ENCODE results near the gene AKT2. TPM values are rescaled to one million over a fixed set of nuclear protein-coding genes. Genes with fewer than 3 reads are reported as not detected.

The AKT2 gene
- total RNA-seq, 4 donors from 2014 or later: 63.2 to 266 (median 138) TPM

DNA sequence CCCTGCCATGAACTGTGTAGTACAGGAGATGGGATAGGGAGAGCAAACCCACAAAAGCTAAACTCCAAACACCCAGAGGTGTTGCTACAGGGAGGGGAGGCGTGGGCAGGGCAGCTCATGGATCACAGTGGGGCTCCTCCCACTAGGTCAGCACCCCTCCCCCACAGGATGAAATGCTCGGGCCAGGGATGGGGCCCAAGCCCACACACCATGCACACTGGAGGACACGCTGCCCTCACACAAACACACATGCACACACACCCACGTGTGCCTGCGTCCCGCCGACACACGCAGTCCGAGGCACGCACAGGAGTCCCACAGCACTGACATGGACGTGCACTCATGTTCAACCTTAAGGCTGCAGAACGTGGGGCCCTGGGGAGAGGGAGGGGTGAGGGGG lies 52.7 kb downstream of the AKT2 start:
- WGBS, 2 donors (ENCODE audit: low coverage in 1 of 2): 57% methylated on average over 8 of the region's 12 CpGs; no CpG with 5 or more reads in 1 of the 2 donors
- Histone ChIP-seq H3K27me3 (peaks cover 7% of the 10 kb centered on the region), H3K4me3 (no peak overlapping the region), H3K36me3 (peaks cover 0 to 28% (median 9%) of the 10 kb centered on the region in 4 donors), H3K27ac (no peak overlapping the region), H3K4me1 (peaks cover 0 to 8% (median 5%) of the 10 kb centered on the region in 4 donors), H3K9me3 (no peaks in the 10 kb centered on the region)
- no peak for TF ChIP-seq POLR2AphosphoS5 (IDR thresholded peaks at IDR 0.05)
- DNase-seq: no peak
- in situ Hi-C loops (cut with MboI; ENCODE audit: low pct_ligation_motif_present in 1 of 4, low pct_unique_long_range_greater_than_20kb in 1 of 4, low sequenced_read_pairs in 3 of 4): no loop called here
- intact Hi-C loops (cut with DNase I; ENCODE audit: low total_unique reads): no loop called here

DNA sequence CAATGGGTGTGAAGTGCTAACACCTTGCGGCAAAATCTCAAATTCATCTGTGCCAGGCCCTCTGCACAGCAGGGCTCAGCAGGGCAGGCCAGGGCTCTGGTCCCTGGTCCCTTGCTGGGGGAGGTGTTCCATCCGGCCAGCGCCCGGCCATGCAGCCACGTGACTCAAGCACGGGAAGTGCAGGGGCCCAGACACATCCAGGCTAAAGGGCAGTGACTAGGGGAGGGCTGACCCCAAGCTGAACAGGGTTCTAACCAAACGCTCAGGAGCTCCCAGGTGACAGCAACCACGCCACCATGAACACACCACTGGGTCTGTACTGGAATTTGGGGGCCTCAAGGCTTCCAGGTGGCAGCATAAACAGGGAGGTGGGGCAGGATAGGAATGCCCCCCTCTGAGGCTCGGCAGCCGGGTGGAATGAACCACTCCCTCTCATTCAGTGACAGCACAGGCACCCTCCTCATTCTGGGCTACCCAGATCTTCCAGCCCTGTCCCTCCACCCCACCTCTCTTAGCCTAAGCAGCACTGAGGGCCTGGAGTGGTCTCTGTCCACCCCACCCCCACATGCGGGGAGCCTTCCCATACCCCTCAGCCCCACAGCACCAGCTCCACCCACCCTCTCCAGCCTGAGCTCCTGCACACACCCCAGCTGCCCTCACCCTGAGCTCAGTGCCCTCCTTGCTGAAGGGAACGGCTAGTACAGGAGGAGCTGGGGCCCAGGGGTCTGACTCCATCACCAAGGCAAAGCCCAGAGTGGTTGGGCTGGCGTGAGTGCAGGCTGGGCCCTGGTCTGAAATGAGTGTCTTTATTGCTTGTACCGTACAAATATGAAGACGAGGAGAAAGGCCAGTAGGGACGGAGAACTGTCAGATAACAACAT lies 53.4 kb downstream of the AKT2 start:
- H3K27me3 ChIP-seq: peaks cover 14% of the 10 kb centered on the region
- peak overlapping the region in 1 of 4 donors; percentile 21 for H3K27ac ChIP-seq
- H3K36me3 ChIP-seq: peaks cover 0 to 21% (median 6%) of the 10 kb centered on the region in 4 donors
- intact Hi-C loops (cut with DNase I; ENCODE audit: low total_unique reads) (no loop called here), in situ Hi-C loops (cut with MboI; ENCODE audit: low pct_ligation_motif_present in 1 of 4, low pct_unique_long_range_greater_than_20kb in 1 of 4, low sequenced_read_pairs in 3 of 4) (no loop called here)
- TF ChIP-seq, protein P1, sequence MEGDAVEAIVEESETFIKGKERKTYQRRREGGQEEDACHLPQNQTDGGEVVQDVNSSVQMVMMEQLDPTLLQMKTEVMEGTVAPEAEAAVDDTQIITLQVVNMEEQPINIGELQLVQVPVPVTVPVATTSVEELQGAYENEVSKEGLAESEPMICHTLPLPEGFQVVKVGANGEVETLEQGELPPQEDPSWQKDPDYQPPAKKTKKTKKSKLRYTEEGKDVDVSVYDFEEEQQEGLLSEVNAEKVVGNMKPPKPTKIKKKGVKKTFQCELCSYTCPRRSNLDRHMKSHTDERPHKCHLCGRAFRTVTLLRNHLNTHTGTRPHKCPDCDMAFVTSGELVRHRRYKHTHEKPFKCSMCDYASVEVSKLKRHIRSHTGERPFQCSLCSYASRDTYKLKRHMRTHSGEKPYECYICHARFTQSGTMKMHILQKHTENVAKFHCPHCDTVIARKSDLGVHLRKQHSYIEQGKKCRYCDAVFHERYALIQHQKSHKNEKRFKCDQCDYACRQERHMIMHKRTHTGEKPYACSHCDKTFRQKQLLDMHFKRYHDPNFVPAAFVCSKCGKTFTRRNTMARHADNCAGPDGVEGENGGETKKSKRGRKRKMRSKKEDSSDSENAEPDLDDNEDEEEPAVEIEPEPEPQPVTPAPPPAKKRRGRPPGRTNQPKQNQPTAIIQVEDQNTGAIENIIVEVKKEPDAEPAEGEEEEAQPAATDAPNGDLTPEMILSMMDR (IDR thresholded peaks at IDR 0.05): no peak
- TF ChIP-seq POLR2A (IDR thresholded peaks at IDR 0.05) (no peak), EP300 (IDR thresholded peaks at IDR 0.05; ENCODE audit: low read depth) (no peak), POLR2AphosphoS5 (IDR thresholded peaks at IDR 0.05) (no peak)
- DNase-seq: no peak
- H3K4me1 ChIP-seq: peaks cover 0 to 9% (median 7%) of the 10 kb centered on the region in 4 donors
- H3K4me3 ChIP-seq: no peak overlapping the region
- WGBS, 2 donors (ENCODE audit: low coverage in 1 of 2): 74 to 100% methylated on average over 1 to 13 of the region's 16 CpGs
- H3K9me3 ChIP-seq: no peaks in the 10 kb centered on the region

DNA sequence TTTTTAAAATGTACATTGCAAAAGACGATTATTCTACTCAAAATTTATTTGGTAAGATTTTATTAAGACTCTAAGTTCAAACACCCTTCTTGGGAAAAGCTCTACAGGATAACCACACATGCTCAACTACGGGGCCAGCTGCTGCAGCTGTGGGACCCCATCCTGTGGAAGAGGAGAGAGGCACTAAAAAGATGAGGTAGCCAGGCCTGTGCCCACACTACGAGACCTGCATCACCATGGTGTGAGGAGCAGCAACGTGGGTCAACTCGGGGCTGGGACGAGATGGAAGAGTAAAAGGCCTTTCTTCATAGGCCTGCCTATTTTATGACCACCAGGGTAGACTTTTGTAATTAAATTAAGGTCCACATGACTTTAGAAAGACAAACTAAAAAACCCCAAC lies 54.1 kb downstream of the AKT2 start:
- Histone ChIP-seq H3K36me3 (peaks cover 0 to 15% (median 5%) of the 10 kb centered on the region in 4 donors), H3K4me1 (peaks cover 6 to 16% (median 14%) of the 10 kb centered on the region in 4 donors), H3K4me3 (no peak overlapping the region), H3K9me3 (no peaks in the 10 kb centered on the region), H3K27me3 (peaks cover 21% of the 10 kb centered on the region), H3K27ac (no peak overlapping the region)
- in situ Hi-C loops (cut with MboI; ENCODE audit: low pct_ligation_motif_present in 1 of 4, low pct_unique_long_range_greater_than_20kb in 1 of 4, low sequenced_read_pairs in 3 of 4) (no loop called here), intact Hi-C loops (cut with DNase I; ENCODE audit: low total_unique reads) (no loop called here)
- DNase-seq: no peak
- 83 to 89% methylated on average over 5 to 6 of the region's 6 CpGs for WGBS, 2 donors (ENCODE audit: low coverage in 1 of 2)
- no peak for TF ChIP-seq POLR2A (IDR thresholded peaks at IDR 0.05)
- no peak for TF ChIP-seq POLR2AphosphoS5 (IDR thresholded peaks at IDR 0.05)
- no peak for TF ChIP-seq EP300 (IDR thresholded peaks at IDR 0.05; ENCODE audit: low read depth)
- TF ChIP-seq, protein P1 (IDR thresholded peaks at IDR 0.05): no peak

DNA sequence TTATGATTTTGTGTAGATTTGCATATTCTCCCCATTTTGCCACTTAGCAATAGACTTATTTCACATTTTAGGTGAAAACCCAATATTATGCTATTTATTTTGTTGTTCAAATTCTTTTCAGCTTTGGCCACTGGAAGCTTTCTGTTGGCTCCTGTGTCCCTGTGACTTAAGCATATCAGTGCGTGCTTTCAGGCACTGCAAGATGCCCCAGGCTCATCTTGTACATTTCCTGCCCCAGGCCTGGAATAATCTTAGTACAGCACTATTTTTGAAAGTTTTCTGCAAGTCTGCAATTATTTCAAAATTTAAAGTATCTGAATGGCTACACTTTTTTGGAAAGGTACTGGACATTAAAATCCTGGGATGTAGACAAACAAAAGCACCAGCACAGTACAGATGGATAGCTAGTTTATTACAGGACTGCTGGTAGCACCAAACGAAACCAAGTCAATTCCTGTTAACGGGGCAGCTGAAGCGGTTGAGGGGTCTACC lies 55.2 kb downstream of the AKT2 start:
- no peak for DNase-seq
- TF ChIP-seq EP300 (IDR thresholded peaks at IDR 0.05; ENCODE audit: low read depth) (no peak), POLR2AphosphoS5 (IDR thresholded peaks at IDR 0.05) (no peak), POLR2A (IDR thresholded peaks at IDR 0.05) (no peak)
- TF ChIP-seq, protein P1 (IDR thresholded peaks at IDR 0.05): no peak
- Histone ChIP-seq H3K4me1 (peaks cover 7 to 22% (median 18%) of the 10 kb centered on the region in 4 donors), H3K36me3 (peaks cover 0 to 4% (median 2%) of the 10 kb centered on the region in 4 donors), H3K27me3 (peaks cover 32% of the 10 kb centered on the region), H3K9me3 (no peaks in the 10 kb centered on the region), H3K4me3 (no peak overlapping the region), H3K27ac (no peak overlapping the region)
- in situ Hi-C loops (cut with MboI; ENCODE audit: low pct_ligation_motif_present in 1 of 4, low pct_unique_long_range_greater_than_20kb in 1 of 4, low sequenced_read_pairs in 3 of 4) (loop anchor here (5.0 to 10.0 kb wide), 3 partner anchors 85 to 95 kb away; no protein-coding TSS in a partner anchor), intact Hi-C loops (cut with DNase I; ENCODE audit: low total_unique reads) (no loop called here)
- WGBS, 2 donors (ENCODE audit: low coverage in 1 of 2): 50 to 80% methylated on average over 2 to 4 of the region's 4 CpGs

All from transverse colon (tissue), 4 donors.